H1 (cell line): ENCODE results near the gene GRAMD2A. TPM values are rescaled to one million over a fixed set of nuclear protein-coding genes. Genes with fewer than 3 reads are reported as not detected.

Experiments used
- RBBP5 ChIP-seq: IDR thresholded peaks from 2 replicates; pipeline ENCODE4 v1.7.1; 2012; ENCODE audit warnings: low read depth, mild to moderate bottlenecking, inconsistent platforms, low read length, moderate library complexity, borderline replicate concordance
- polyA plus RNA-seq, 7 experiments: library from polyadenylated mRNA; depleted of rRNA in 3 of 7; stranded (reverse) in 5 of 7; unstranded in 2 of 7; fragments of >200 nt in 5 of 7; fragments of 200-250 nt in 2 of 7; gene quantifications; 1 replicate in 5 of 7; 2 replicates in 1 of 7; 4 replicates in 1 of 7; pipeline versions ENCODE4 v1.2.1 to v1.2.3, GENCODE V29; 2011 to 2013; ENCODE audit warnings: missing spikeins in 2 of 7, mixed read lengths in 2 of 7
- total RNA-seq: library from RNA; stranded (reverse); fragmentation: NEBNext Ultra II Directional; extraction: Animal tissue kit (Norgen Biotek cat#: 25700); gene quantifications from 2 replicates; pipeline ENCODE4 v1.2.1, GENCODE V29; 2021

Gene GRAMD2A
- total and polyA plus RNA-seq, 2 of the 8 experiments (the other 6 are each of a cell fraction or from before 2014, with no cell fraction given): 0.57 to 1.5 TPM

GRCh38 chr15:72184165-72184811, 13.3 kb downstream of the GRAMD2A start (continued):
- TF ChIP-seq RBBP5: 0 out of 2 replicates have a peak, but pooled peaks have one; percentile 33
